ENCODE results near the gene SLC39A5. TPM values are rescaled to one million over a fixed set of nuclear protein-coding genes. Genes with fewer than 3 reads are reported as not detected.
A peak's percentile ranks its signal among the peaks of the same experiment; 100 is the strongest.

The SLC39A5 gene
- total and polyA plus RNA-seq, 2 of the 13 experiments (the other 11 are each of a cell fraction or from before 2014, with no cell fraction given), result 59.7 to 101 TPM

DNA sequence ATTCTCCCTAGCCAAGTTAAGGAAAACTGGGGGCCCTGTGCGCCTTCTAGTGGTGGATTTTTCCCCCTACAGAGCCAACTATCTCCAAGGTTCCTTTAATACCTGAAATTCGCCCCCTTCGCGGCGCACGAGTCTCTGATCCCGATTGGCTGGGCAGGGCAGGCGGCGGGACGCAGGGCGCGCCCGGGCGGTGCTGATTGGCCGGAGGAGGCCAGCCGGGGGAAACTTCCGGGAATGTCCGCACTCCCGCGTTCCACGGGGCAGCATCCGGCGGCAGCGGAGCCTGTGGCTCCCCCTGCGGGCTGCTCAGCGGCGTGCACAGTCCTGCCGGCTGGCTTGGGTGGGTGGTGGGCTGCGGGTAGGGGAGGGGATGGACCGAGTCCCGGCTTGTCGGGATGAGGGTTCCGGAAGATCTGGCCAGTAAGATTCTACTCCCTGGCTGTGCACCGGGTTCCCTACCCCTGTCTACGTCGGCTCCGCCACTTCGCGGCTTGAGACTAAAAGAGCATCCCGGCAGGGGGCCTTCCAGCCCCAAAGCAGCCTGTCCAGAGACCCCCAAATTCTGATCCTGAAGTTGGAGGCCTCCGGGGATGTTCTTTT, 5.6 kb upstream of the SLC39A5 start, which contains the start of gene NABP2 (continued):
- TF ChIP-seq, protein P1, sequence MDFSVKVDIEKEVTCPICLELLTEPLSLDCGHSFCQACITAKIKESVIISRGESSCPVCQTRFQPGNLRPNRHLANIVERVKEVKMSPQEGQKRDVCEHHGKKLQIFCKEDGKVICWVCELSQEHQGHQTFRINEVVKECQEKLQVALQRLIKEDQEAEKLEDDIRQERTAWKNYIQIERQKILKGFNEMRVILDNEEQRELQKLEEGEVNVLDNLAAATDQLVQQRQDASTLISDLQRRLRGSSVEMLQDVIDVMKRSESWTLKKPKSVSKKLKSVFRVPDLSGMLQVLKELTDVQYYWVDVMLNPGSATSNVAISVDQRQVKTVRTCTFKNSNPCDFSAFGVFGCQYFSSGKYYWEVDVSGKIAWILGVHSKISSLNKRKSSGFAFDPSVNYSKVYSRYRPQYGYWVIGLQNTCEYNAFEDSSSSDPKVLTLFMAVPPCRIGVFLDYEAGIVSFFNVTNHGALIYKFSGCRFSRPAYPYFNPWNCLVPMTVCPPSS (IDR thresholded peaks at IDR 0.05), result no peak
- TF ChIP-seq GATAD1 (CRISPR knock-in tag; IDR thresholded peaks at IDR 0.05) (peak; percentile 86), FIP1L1 (IDR thresholded peaks at IDR 0.05; ENCODE audit: borderline replicate concordance, insufficient read depth, low read depth, low read length) (no peak), ZNF383 (CRISPR knock-in tag; IDR thresholded peaks at IDR 0.05; ENCODE audit: borderline replicate concordance) (no peak), ZNF292 (CRISPR knock-in tag; IDR thresholded peaks at IDR 0.05; ENCODE audit: borderline replicate concordance, low read depth) (no peak), KLF6 (CRISPR knock-in tag; IDR thresholded peaks at IDR 0.05) (0 out of 2 replicates have a peak, but pooled peaks have one; percentile 31), ZNF777 (CRISPR knock-in tag; IDR thresholded peaks at IDR 0.05) (no peak), POGZ (CRISPR knock-in tag; IDR thresholded peaks at IDR 0.05) (peak; percentile 90), ZMYM3 (CRISPR knock-in tag; IDR thresholded peaks at IDR 0.05) (no peak), ASH2L (IDR thresholded peaks at IDR 0.05; ENCODE audit: insufficient read length, low read depth, low read length) (peak; percentile 72), KMT2A (CRISPR knock-in tag; IDR thresholded peaks at IDR 0.05) (peak; percentile 59; the same call in 1 of the 2 replicates), ZNF652 (CRISPR knock-in tag; IDR thresholded peaks at IDR 0.05; ENCODE audit: borderline replicate concordance, low read depth) (no peak), CHCHD3 (CRISPR knock-in tag; IDR thresholded peaks at IDR 0.05) (no peak), HOXA9 (CRISPR knock-in tag; IDR thresholded peaks at IDR 0.05; ENCODE audit: borderline replicate concordance) (no peak)
- TF ChIP-seq, protein P2, sequence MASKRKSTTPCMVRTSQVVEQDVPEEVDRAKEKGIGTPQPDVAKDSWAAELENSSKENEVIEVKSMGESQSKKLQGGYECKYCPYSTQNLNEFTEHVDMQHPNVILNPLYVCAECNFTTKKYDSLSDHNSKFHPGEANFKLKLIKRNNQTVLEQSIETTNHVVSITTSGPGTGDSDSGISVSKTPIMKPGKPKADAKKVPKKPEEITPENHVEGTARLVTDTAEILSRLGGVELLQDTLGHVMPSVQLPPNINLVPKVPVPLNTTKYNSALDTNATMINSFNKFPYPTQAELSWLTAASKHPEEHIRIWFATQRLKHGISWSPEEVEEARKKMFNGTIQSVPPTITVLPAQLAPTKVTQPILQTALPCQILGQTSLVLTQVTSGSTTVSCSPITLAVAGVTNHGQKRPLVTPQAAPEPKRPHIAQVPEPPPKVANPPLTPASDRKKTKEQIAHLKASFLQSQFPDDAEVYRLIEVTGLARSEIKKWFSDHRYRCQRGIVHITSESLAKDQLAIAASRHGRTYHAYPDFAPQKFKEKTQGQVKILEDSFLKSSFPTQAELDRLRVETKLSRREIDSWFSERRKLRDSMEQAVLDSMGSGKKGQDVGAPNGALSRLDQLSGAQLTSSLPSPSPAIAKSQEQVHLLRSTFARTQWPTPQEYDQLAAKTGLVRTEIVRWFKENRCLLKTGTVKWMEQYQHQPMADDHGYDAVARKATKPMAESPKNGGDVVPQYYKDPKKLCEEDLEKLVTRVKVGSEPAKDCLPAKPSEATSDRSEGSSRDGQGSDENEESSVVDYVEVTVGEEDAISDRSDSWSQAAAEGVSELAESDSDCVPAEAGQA (IDR thresholded peaks at IDR 0.05; ENCODE audit: low read depth), result peak; percentile 66
- TF ChIP-seq, protein P2 (CRISPR knock-in tag; IDR thresholded peaks at IDR 0.05; ENCODE audit: borderline replicate concordance), result no peak
- TF ChIP-seq, protein P3, sequence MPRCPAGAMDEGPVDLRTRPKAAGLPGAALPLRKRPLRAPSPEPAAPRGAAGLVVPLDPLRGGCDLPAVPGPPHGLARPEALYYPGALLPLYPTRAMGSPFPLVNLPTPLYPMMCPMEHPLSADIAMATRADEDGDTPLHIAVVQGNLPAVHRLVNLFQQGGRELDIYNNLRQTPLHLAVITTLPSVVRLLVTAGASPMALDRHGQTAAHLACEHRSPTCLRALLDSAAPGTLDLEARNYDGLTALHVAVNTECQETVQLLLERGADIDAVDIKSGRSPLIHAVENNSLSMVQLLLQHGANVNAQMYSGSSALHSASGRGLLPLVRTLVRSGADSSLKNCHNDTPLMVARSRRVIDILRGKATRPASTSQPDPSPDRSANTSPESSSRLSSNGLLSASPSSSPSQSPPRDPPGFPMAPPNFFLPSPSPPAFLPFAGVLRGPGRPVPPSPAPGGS (CRISPR knock-in tag; IDR thresholded peaks at IDR 0.05), result no peak
- TF ChIP-seq, protein P4, sequence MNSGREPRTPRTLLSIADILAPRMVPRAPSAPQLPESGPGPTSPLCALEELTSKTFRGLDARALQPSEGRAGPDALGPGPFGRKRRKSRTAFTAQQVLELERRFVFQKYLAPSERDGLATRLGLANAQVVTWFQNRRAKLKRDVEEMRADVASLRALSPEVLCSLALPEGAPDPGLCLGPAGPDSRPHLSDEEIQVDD (CRISPR knock-in tag; IDR thresholded peaks at IDR 0.05; ENCODE audit: borderline replicate concordance), result no peak
- TF ChIP-seq, protein P5, sequence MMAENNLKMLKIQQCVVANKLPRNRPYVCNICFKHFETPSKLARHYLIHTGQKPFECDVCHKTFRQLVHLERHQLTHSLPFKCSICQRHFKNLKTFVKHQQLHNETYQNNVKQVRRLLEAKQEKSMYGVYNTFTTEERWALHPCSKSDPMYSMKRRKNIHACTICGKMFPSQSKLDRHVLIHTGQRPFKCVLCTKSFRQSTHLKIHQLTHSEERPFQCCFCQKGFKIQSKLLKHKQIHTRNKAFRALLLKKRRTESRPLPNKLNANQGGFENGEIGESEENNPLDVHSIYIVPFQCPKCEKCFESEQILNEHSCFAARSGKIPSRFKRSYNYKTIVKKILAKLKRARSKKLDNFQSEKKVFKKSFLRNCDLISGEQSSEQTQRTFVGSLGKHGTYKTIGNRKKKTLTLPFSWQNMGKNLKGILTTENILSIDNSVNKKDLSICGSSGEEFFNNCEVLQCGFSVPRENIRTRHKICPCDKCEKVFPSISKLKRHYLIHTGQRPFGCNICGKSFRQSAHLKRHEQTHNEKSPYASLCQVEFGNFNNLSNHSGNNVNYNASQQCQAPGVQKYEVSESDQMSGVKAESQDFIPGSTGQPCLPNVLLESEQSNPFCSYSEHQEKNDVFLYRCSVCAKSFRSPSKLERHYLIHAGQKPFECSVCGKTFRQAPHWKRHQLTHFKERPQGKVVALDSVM (CRISPR knock-in tag; IDR thresholded peaks at IDR 0.05), result no peak; the same call in 1 of the 2 replicates

Measured in HepG2 (cell line).